WTC11 (cell line): Measurements from ENCODE around the gene TPCN2. TPM values are rescaled to one million over a fixed set of nuclear protein-coding genes. Genes with fewer than 3 reads are reported as not detected.

ENCODE experiments used
- ATAC-seq: fragments of 200-7000 bp; cut with Tn5 transposase; 2 replicates; pipeline ENCODE4 v1.10.0; 2021; ENCODE audit warnings: mild to moderate bottlenecking, moderate library complexity
- CTCF ChIA-PET: fragments of 300-600 bp; sonication (Branson Sonifier 250); formaldehyde crosslinking; loops from one replicate; lab custom pipeline; 2021; ENCODE audit warnings: antibody characterized with exemption; lab: Charles Lee
- POLR2A ChIA-PET: fragments of 350-600 bp; sonication (Branson Sonifier 250); formaldehyde crosslinking; loops from one replicate; lab custom pipeline; 2021; ENCODE audit warnings: antibody characterized with exemption; lab: Charles Lee
- DNase-seq: peaks from one replicate; pipeline ENCODE4 v3.0.0; 2021; ENCODE audit warnings: low spot score
- H3K27ac Mint-ChIP-seq: 2 replicates; pipeline ENCODE4 v1.8.0; 2021; ENCODE audit warnings: mixed read lengths
- H3K27me3 Mint-ChIP-seq: 2 replicates; pipeline ENCODE4 v1.8.0; 2021; ENCODE audit warnings: low read depth, mild to moderate bottlenecking, moderate library complexity, mixed read lengths
- H3K36me3 Mint-ChIP-seq: 2 replicates; pipeline ENCODE4 v1.8.0; 2021; ENCODE audit warnings: mixed read lengths
- H3K4me1 Mint-ChIP-seq: 2 replicates; pipeline ENCODE4 v1.8.0; 2022; ENCODE audit warnings: mixed read lengths
- H3K4me3 Mint-ChIP-seq: 2 replicates; pipeline ENCODE4 v1.8.0; 2021; ENCODE audit warnings: mild to moderate bottlenecking, moderate library complexity, mixed read lengths
- H3K9me3 Mint-ChIP-seq: 2 replicates; pipeline ENCODE4 v1.8.0; 2021; ENCODE audit warnings: mixed read lengths
- ATF1 ChIP-seq: sonication (generic); formaldehyde crosslinking; IDR thresholded peaks from 2 replicates; pipeline ENCODE4 v1.8.1; 2023; ENCODE audit warnings: mild to moderate bottlenecking, moderate library complexity, missing genetic modification reagents
- ETV6 ChIP-seq: sonication (generic); formaldehyde crosslinking; IDR thresholded peaks from 2 replicates; pipeline ENCODE4 v1.8.1; 2022; ENCODE audit warnings: mild to moderate bottlenecking, missing genetic modification reagents
- FOXJ3 ChIP-seq: sonication (generic); formaldehyde crosslinking; IDR thresholded peaks from 2 replicates; pipeline ENCODE4 v1.9.0; 2021; ENCODE audit warnings: missing genetic modification reagents, mild to moderate bottlenecking, borderline replicate concordance
- GTF2I ChIP-seq: fragments of 250-450 bp; sonication (Bioruptor Pico); conservative IDR thresholded peaks from 2 replicates; pipeline ENCODE4 v1.4.0; 2021; ENCODE audit warnings: mild to moderate bottlenecking
- JUN ChIP-seq: sonication (generic); formaldehyde crosslinking; IDR thresholded peaks from 2 replicates; pipeline ENCODE4 v1.8.0; 2023; ENCODE audit warnings: mild to moderate bottlenecking, missing genetic modification reagents
- MLX ChIP-seq: sonication (generic); formaldehyde crosslinking; IDR thresholded peaks from 2 replicates; pipeline ENCODE4 v1.8.1; 2023; ENCODE audit warnings: mild to moderate bottlenecking, missing genetic modification reagents, moderate library complexity
- MXD4 ChIP-seq: fragments of 250-450 bp; sonication (Bioruptor Pico); IDR thresholded peaks from 2 replicates; pipeline ENCODE4 v1.8.0; 2021; ENCODE audit warnings: mild to moderate bottlenecking, moderate library complexity, borderline replicate concordance
- MYBL2 ChIP-seq: sonication (generic); formaldehyde crosslinking; IDR thresholded peaks from 2 replicates; pipeline ENCODE4 v1.8.1; 2023; ENCODE audit warnings: mild to moderate bottlenecking, moderate library complexity, missing genetic modification reagents
- NR1H2 ChIP-seq: sonication (generic); formaldehyde crosslinking; IDR thresholded peaks from 2 replicates; pipeline ENCODE4 v1.9.0; 2021; ENCODE audit warnings: mild to moderate bottlenecking, moderate library complexity, missing genetic modification reagents
- OVOL2 ChIP-seq: fragments of 250-450 bp; sonication (Bioruptor Pico); IDR thresholded peaks from 2 replicates; pipeline ENCODE4 v1.9.0; 2021; ENCODE audit warnings: mild to moderate bottlenecking, borderline replicate concordance
- RORB ChIP-seq: fragments of 250-450 bp; sonication (Bioruptor Pico); IDR thresholded peaks from 2 replicates; pipeline ENCODE4 v1.9.0; 2021; ENCODE audit warnings: mild to moderate bottlenecking
- SMAD4 ChIP-seq: sonication (generic); formaldehyde crosslinking; IDR thresholded peaks from 2 replicates; pipeline ENCODE4 v1.8.0; 2022; ENCODE audit warnings: mild to moderate bottlenecking, missing genetic modification reagents
- USF2 ChIP-seq: sonication (generic); formaldehyde crosslinking; IDR thresholded peaks from 2 replicates; pipeline ENCODE4 v1.8.1; 2023; ENCODE audit warnings: mild to moderate bottlenecking, missing genetic modification reagents, moderate library complexity
- ZBTB43 ChIP-seq: sonication (generic); formaldehyde crosslinking; IDR thresholded peaks from 2 replicates; pipeline ENCODE4 v1.8.1; 2023; ENCODE audit warnings: mild to moderate bottlenecking, missing genetic modification reagents
- ZMAT4 ChIP-seq: fragments of 250-450 bp; sonication (Bioruptor Pico); IDR thresholded peaks from 2 replicates; pipeline ENCODE4 v1.9.0; 2021; ENCODE audit warnings: mild to moderate bottlenecking
- ZNF232 ChIP-seq: sonication (generic); formaldehyde crosslinking; IDR thresholded peaks from 2 replicates; pipeline ENCODE4 v1.8.0; 2022; ENCODE audit warnings: mild to moderate bottlenecking, missing genetic modification reagents
- ZNF396 ChIP-seq: fragments of 250-450 bp; sonication (Bioruptor Pico); IDR thresholded peaks from 2 replicates; pipeline ENCODE4 v1.8.0; 2021; ENCODE audit warnings: mild to moderate bottlenecking, moderate library complexity, borderline replicate concordance
- ZNF532 ChIP-seq: fragments of 250-450 bp; sonication (Bioruptor Pico); IDR thresholded peaks from 2 replicates; pipeline ENCODE4 v1.9.0; 2021; ENCODE audit warnings: mild to moderate bottlenecking, borderline replicate concordance
- total RNA-seq: library from RNA; stranded (reverse); gene quantifications from 3 replicates; pipeline ENCODE4 v1.2.3, GENCODE V29; 2021
- TF ChIP-seq, protein P1 (sequence below): sonication (generic); formaldehyde crosslinking; IDR thresholded peaks from 2 replicates; pipeline ENCODE4 v1.8.1; 2023; ENCODE audit warnings: mild to moderate bottlenecking, missing genetic modification reagents

TPCN2 gene
- total RNA-seq, 1 experiment from 2014 or later, result 24.6 TPM

DNA sequence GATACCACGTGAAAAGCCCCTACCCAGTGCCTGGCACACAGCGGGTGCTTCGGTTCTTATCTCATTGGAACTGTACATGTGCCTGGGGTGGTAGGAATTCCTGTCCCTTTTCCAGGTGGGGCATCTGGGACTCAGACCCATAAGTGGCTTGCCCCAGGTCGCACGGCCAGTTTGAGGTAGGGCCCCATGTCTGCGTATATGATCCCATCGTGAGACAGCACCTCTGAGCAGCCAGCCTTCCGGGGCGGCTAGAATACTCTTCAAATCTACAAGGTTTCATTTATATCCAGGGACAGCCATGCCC lies 73.5 kb downstream of the TPCN2 start:
- Mint-ChIP-seq H3K4me3 (no peak overlapping the region), H3K36me3 (peaks cover 7% of the 10 kb centered on the region; the same call in 1 of the 2 replicates), H3K9me3 (peaks cover 11% of the 10 kb centered on the region), H3K27me3 (no peaks in the 10 kb centered on the region; the same call in 1 of the 2 replicates), H3K4me1 (peaks cover 27% of the 10 kb centered on the region), H3K27ac (peak overlapping the region; percentile 79; the same call in 1 of the 2 replicates)
- TF ChIP-seq ZMAT4 (CRISPR knock-in tag) (no peak), ZBTB43 (CRISPR knock-in tag) (no peak), MLX (CRISPR knock-in tag) (no peak), ZNF232 (CRISPR knock-in tag) (no peak), JUN (no peak), ATF1 (CRISPR knock-in tag) (no peak), ZNF532 (CRISPR knock-in tag) (no peak), FOXJ3 (CRISPR knock-in tag) (no peak), ETV6 (no peak), OVOL2 (CRISPR knock-in tag) (no peak), MXD4 (CRISPR knock-in tag) (no peak), USF2 (CRISPR knock-in tag) (no peak), GTF2I (CRISPR knock-in tag) (no peak), RORB (CRISPR knock-in tag) (no peak), SMAD4 (CRISPR knock-in tag) (no peak), MYBL2 (CRISPR knock-in tag) (no peak), NR1H2 (CRISPR knock-in tag) (no peak), ZNF396 (CRISPR knock-in tag) (no peak)
- TF ChIP-seq, protein P1, sequence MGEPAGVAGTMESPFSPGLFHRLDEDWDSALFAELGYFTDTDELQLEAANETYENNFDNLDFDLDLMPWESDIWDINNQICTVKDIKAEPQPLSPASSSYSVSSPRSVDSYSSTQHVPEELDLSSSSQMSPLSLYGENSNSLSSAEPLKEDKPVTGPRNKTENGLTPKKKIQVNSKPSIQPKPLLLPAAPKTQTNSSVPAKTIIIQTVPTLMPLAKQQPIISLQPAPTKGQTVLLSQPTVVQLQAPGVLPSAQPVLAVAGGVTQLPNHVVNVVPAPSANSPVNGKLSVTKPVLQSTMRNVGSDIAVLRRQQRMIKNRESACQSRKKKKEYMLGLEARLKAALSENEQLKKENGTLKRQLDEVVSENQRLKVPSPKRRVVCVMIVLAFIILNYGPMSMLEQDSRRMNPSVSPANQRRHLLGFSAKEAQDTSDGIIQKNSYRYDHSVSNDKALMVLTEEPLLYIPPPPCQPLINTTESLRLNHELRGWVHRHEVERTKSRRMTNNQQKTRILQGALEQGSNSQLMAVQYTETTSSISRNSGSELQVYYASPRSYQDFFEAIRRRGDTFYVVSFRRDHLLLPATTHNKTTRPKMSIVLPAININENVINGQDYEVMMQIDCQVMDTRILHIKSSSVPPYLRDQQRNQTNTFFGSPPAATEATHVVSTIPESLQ (CRISPR knock-in tag), result no peak
- DNase-seq (no peak), ATAC-seq (no peak)
- ChIA-PET POLR2A (interaction anchor here (1.2 kb wide), 1 partner anchor 9 kb away, joined by 3 read pairs; no protein-coding TSS in a partner anchor), CTCF (interaction anchor here (1.1 to 4.4 kb wide), 5 partner anchors 9 to 517 kb away, joined by 3 to 71 read pairs (median 9); no protein-coding TSS in a partner anchor)
